HCT116 (cell line): ENCODE results near the gene C4orf50.

Experiments used
- CEBPB ChIP-seq: IDR thresholded peaks from 2 replicates; pipeline ENCODE4 v1.6.1; 2012; ENCODE audit warnings: low read depth
- CTCF ChIP-seq, 3 experiments: fragments of 200-600 bp in 1 of 3; sonication (generic) in 1 of 3; IDR thresholded peaks in 2 of 3; conservative IDR thresholded peaks in 1 of 3; 2 replicates each; pipeline ENCODE4 v1.5.1; 2012 to 2017; ENCODE audit warnings: low read depth in 2 of 3, low read length in 2 of 3, antibody characterized with exemption in 1 of 3, borderline replicate concordance in 1 of 3, control low read depth in 1 of 3, mild to moderate bottlenecking in 1 of 3, mixed read lengths in 1 of 3, mixed run types in 1 of 3, moderate library complexity in 1 of 3; ENCODE audit not compliant: insufficient read depth in 1 of 3
- EGR1 ChIP-seq: IDR thresholded peaks from 2 replicates; pipeline ENCODE4 v1.6.1; 2012; ENCODE audit warnings: low read depth
- EZH2 ChIP-seq: fragments of 200-600 bp; sonication (generic); IDR thresholded peaks from 2 replicates; pipeline ENCODE4 v1.6.1; 2017; ENCODE audit warnings: antibody characterized with exemption, mixed run types
- EZH2phosphoT487 ChIP-seq: fragments of 200-600 bp; IDR thresholded peaks from 2 replicates; pipeline ENCODE4 v1.6.1; 2018; ENCODE audit warnings: antibody characterized with exemption, borderline replicate concordance
- MAX ChIP-seq: IDR thresholded peaks from 2 replicates; pipeline ENCODE4 v1.6.1; 2012
- POLR2A ChIP-seq: IDR thresholded peaks from 2 replicates; pipeline ENCODE4 v1.7.0; 2011; ENCODE audit warnings: borderline replicate concordance; ENCODE audit not compliant: insufficient read depth, insufficient read length; ENCODE audit errors: extremely low read depth
- POLR2AphosphoS5 ChIP-seq: IDR thresholded peaks from 2 replicates; pipeline ENCODE4 v1.6.1; 2011; ENCODE audit warnings: mild to moderate bottlenecking, low read depth, low read length, moderate library complexity
- REST ChIP-seq: IDR thresholded peaks from 2 replicates; pipeline ENCODE4 v1.6.1; 2012; ENCODE audit warnings: low read depth
- SIN3A ChIP-seq: IDR thresholded peaks from 2 replicates; pipeline ENCODE4 v1.6.1; 2012; ENCODE audit warnings: low read depth
- TCF7L2 ChIP-seq: IDR thresholded peaks from 2 replicates; pipeline ENCODE4 v1.7.0; 2011; ENCODE audit warnings: borderline replicate concordance, inconsistent platforms; ENCODE audit not compliant: insufficient read depth, insufficient read length; ENCODE audit errors: extremely low read depth
- YY1 ChIP-seq: IDR thresholded peaks from 2 replicates; pipeline ENCODE4 v1.6.1; 2011; ENCODE audit warnings: low read length, low read depth, moderate library complexity, mild to moderate bottlenecking; ENCODE audit not compliant: insufficient replicate concordance; ENCODE audit errors: extremely low read depth
- ZBTB33 ChIP-seq: IDR thresholded peaks from 2 replicates; pipeline ENCODE4 v1.6.1; 2011; ENCODE audit warnings: mild to moderate bottlenecking, low read length, moderate library complexity; ENCODE audit not compliant: insufficient replicate concordance; ENCODE audit errors: extremely low read depth
- ZNF274 ChIP-seq: fragments of 200-500 bp; sonication (Bioruptor generic); IDR thresholded peaks from 2 replicates; pipeline ENCODE4 v1.6.1; 2014; ENCODE audit warnings: mild to moderate bottlenecking, low read depth, low read length, inconsistent platforms

GRCh38 chr4:6022607-6023288 is 4.5 kb upstream of the C4orf50 start:
- TF ChIP-seq REST (no peak), CTCF (IDR thresholded peaks at IDR 0.05 in 2 of 3, conservative IDR thresholded peaks at IDR 0.05 in 1 of 3; ENCODE audit: borderline replicate concordance in 1 of 3, insufficient read depth in 1 of 3, low read depth in 2 of 3, low read length in 2 of 3) (no peak), MAX (no peak), POLR2AphosphoS5 (no peak), EGR1 (no peak), EZH2 (no peak), SIN3A (no peak), POLR2A (no peak), EZH2phosphoT487 (no peak), YY1 (no peak), ZNF274 (no peak), CEBPB (no peak), ZBTB33 (no peak), TCF7L2 (no peak)
